ENCODE results near the gene ZFAND3. TPM values are rescaled to one million over a fixed set of nuclear protein-coding genes. Genes with fewer than 3 reads are reported as not detected.
A peak's percentile ranks its signal among the peaks of the same experiment; 100 is the strongest.

The ZFAND3 gene
- total RNA-seq, 1 donor from 2014 or later = 84.4 TPM

GRCh38 chr6:38144365-38144945, 324.9 kb downstream of the ZFAND3 start:
- H3K9me3 Mint-ChIP-seq (ENCODE audit: unreplicated experiment) = peaks cover 5% of the 10 kb centered on the region
- H3K4me1 Mint-ChIP-seq (ENCODE audit: unreplicated experiment) = peaks cover 25% of the 10 kb centered on the region
- H3K36me3 Mint-ChIP-seq (ENCODE audit: unreplicated experiment) = peaks cover 20% of the 10 kb centered on the region
- no peak overlapping the region for H3K4me3 Mint-ChIP-seq (ENCODE audit: unreplicated experiment)
- H3K27me3 Mint-ChIP-seq (ENCODE audit: unreplicated experiment) = no peaks in the 10 kb centered on the region
- no peak overlapping the region for H3K27ac Mint-ChIP-seq (ENCODE audit: unreplicated experiment)
- peak; percentile 15 for TF ChIP-seq CTCF (IDR thresholded peaks at IDR 0.05)
- DNase-seq (ENCODE audit: extremely low spot score, unreplicated experiment) = peak; percentile 53

- H3K4me1 Mint-ChIP-seq (ENCODE audit: unreplicated experiment) = peaks cover 24% of the 10 kb centered on the region
- no peak for TF ChIP-seq CTCF (IDR thresholded peaks at IDR 0.05)
- H3K4me3 Mint-ChIP-seq (ENCODE audit: unreplicated experiment) = no peak overlapping the region
- H3K27me3 Mint-ChIP-seq (ENCODE audit: unreplicated experiment) = no peaks in the 10 kb centered on the region
- no peak overlapping the region for H3K27ac Mint-ChIP-seq (ENCODE audit: unreplicated experiment)
- peaks cover 13% of the 10 kb centered on the region for H3K36me3 Mint-ChIP-seq (ENCODE audit: unreplicated experiment)
- no peaks in the 10 kb centered on the region for H3K9me3 Mint-ChIP-seq (ENCODE audit: unreplicated experiment)
- peak; percentile 59 for DNase-seq (ENCODE audit: extremely low spot score, unreplicated experiment)
Observed at GRCh38 chr6:38146021-38146733, 326.6 kb downstream of the ZFAND3 start.

DNA sequence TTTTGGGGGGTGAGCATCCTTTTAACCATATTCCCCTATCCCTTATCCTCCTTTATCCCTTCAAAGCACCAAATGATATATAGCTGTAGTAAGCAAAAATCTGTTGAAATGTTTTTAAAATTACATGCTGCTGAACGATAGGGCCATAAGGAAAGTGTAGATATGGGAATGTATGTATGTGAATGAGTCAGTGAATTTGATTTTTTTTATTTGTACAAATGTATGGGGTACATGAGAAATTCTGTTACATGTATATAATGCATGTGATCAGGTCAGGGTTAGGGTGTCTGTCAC, 327.2 kb downstream of the ZFAND3 start:
- no peak for TF ChIP-seq CTCF (IDR thresholded peaks at IDR 0.05)
- no peak overlapping the region for H3K27ac Mint-ChIP-seq (ENCODE audit: unreplicated experiment)
- DNase-seq (ENCODE audit: extremely low spot score, unreplicated experiment) = no peak
- H3K36me3 Mint-ChIP-seq (ENCODE audit: unreplicated experiment) = peaks cover 11% of the 10 kb centered on the region
- H3K4me3 Mint-ChIP-seq (ENCODE audit: unreplicated experiment) = no peak overlapping the region
- no peaks in the 10 kb centered on the region for H3K27me3 Mint-ChIP-seq (ENCODE audit: unreplicated experiment)
- H3K4me1 Mint-ChIP-seq (ENCODE audit: unreplicated experiment) = peaks cover 23% of the 10 kb centered on the region
- no peaks in the 10 kb centered on the region for H3K9me3 Mint-ChIP-seq (ENCODE audit: unreplicated experiment)

- DNase-seq (ENCODE audit: extremely low spot score, unreplicated experiment) = no peak
- peaks cover 17% of the 10 kb centered on the region for H3K4me1 Mint-ChIP-seq (ENCODE audit: unreplicated experiment)
- no peaks in the 10 kb centered on the region for H3K9me3 Mint-ChIP-seq (ENCODE audit: unreplicated experiment)
- H3K36me3 Mint-ChIP-seq (ENCODE audit: unreplicated experiment) = peaks cover 14% of the 10 kb centered on the region
- no peak overlapping the region for H3K27ac Mint-ChIP-seq (ENCODE audit: unreplicated experiment)
- TF ChIP-seq CTCF (IDR thresholded peaks at IDR 0.05) = no peak
- H3K4me3 Mint-ChIP-seq (ENCODE audit: unreplicated experiment) = no peak overlapping the region
- no peaks in the 10 kb centered on the region for H3K27me3 Mint-ChIP-seq (ENCODE audit: unreplicated experiment)
Observed at GRCh38 chr6:38148606-38149005, 329.1 kb downstream of the ZFAND3 start.

DNA sequence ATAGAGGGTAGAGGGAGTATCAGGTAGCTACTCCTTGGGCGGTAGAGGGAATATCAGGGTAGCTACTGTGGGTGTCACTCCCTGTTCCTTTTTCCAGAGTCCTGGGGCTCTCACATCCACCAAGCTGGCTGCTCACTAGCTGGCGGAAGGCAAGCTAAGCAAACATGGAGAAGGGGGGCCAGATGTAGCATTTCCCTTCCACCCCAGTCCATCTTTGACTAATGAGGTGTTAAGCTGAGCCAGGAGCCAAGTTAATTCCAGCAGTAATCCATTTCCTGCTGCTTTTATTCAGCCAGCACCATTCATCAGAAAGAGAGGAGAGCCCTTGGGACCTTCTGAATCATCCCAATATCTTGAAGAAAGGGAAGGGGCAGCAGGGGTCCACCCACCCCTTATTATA, 330.0 kb downstream of the ZFAND3 start:
- Mint-ChIP-seq H3K9me3 (ENCODE audit: unreplicated experiment) (no peaks in the 10 kb centered on the region), H3K4me3 (ENCODE audit: unreplicated experiment) (no peak overlapping the region), H3K4me1 (ENCODE audit: unreplicated experiment) (peaks cover 16% of the 10 kb centered on the region), H3K27me3 (ENCODE audit: unreplicated experiment) (no peaks in the 10 kb centered on the region), H3K36me3 (ENCODE audit: unreplicated experiment) (peaks cover 14% of the 10 kb centered on the region), H3K27ac (ENCODE audit: unreplicated experiment) (no peak overlapping the region)
- TF ChIP-seq CTCF (IDR thresholded peaks at IDR 0.05) = no peak
- no peak for DNase-seq (ENCODE audit: extremely low spot score, unreplicated experiment)
